ENCODE results near the gene DRG2. TPM values are rescaled to one million over a fixed set of nuclear protein-coding genes. Genes with fewer than 3 reads are reported as not detected.

Gene DRG2
- total RNA-seq, 1 donor from 2014 or later: 38.3 TPM

- DNase-seq (ENCODE audit: low spot score): no peak
- no peaks in the 10 kb centered on the region for H3K9me3 Mint-ChIP-seq (ENCODE audit: unreplicated experiment)
- peak overlapping the region; percentile 60 for H3K4me3 Mint-ChIP-seq (ENCODE audit: unreplicated experiment)
- TF ChIP-seq CTCF (IDR thresholded peaks at IDR 0.05; ENCODE audit: unreplicated experiment): no peak
- H3K27me3 Mint-ChIP-seq (ENCODE audit: unreplicated experiment): no peaks in the 10 kb centered on the region
- H3K4me1 Mint-ChIP-seq (ENCODE audit: unreplicated experiment): peaks cover 4% of the 10 kb centered on the region
- peaks cover 27% of the 10 kb centered on the region for H3K36me3 Mint-ChIP-seq (ENCODE audit: low read depth, unreplicated experiment)
- H3K27ac Mint-ChIP-seq (ENCODE audit: unreplicated experiment): no peak overlapping the region
These were observed 6.1 kb downstream of the DRG2 start for GRCh38 chr17:18093616-18094408.

GRCh38 chr17:18094409-18094807 lies 6.7 kb downstream of the DRG2 start:
- Mint-ChIP-seq H3K36me3 (ENCODE audit: low read depth, unreplicated experiment) (peaks cover 30% of the 10 kb centered on the region), H3K4me1 (ENCODE audit: unreplicated experiment) (peaks cover 3% of the 10 kb centered on the region), H3K27ac (ENCODE audit: unreplicated experiment) (no peak overlapping the region), H3K27me3 (ENCODE audit: unreplicated experiment) (no peaks in the 10 kb centered on the region), H3K4me3 (ENCODE audit: unreplicated experiment) (peak overlapping the region; percentile 60), H3K9me3 (ENCODE audit: unreplicated experiment) (no peaks in the 10 kb centered on the region)
- DNase-seq (ENCODE audit: low spot score): no peak
- no peak for TF ChIP-seq CTCF (IDR thresholded peaks at IDR 0.05; ENCODE audit: unreplicated experiment)

- Mint-ChIP-seq H3K9me3 (ENCODE audit: unreplicated experiment) (no peaks in the 10 kb centered on the region), H3K4me3 (ENCODE audit: unreplicated experiment) (no peak overlapping the region), H3K36me3 (ENCODE audit: low read depth, unreplicated experiment) (peaks cover 24% of the 10 kb centered on the region), H3K27ac (ENCODE audit: unreplicated experiment) (no peak overlapping the region), H3K4me1 (ENCODE audit: unreplicated experiment) (no peaks in the 10 kb centered on the region), H3K27me3 (ENCODE audit: unreplicated experiment) (peaks cover 3% of the 10 kb centered on the region)
- DNase-seq (ENCODE audit: low spot score): no peak
- TF ChIP-seq CTCF (IDR thresholded peaks at IDR 0.05; ENCODE audit: unreplicated experiment): no peak
These were observed 11.8 kb downstream of the DRG2 start for GRCh38 chr17:18099516-18099915.

GRCh38 chr17:18100616-18101015 lies 12.9 kb downstream of the DRG2 start:
- no peaks in the 10 kb centered on the region for H3K4me1 Mint-ChIP-seq (ENCODE audit: unreplicated experiment)
- peaks cover 3% of the 10 kb centered on the region for H3K27me3 Mint-ChIP-seq (ENCODE audit: unreplicated experiment)
- no peak for TF ChIP-seq CTCF (IDR thresholded peaks at IDR 0.05; ENCODE audit: unreplicated experiment)
- no peaks in the 10 kb centered on the region for H3K9me3 Mint-ChIP-seq (ENCODE audit: unreplicated experiment)
- no peak overlapping the region for H3K27ac Mint-ChIP-seq (ENCODE audit: unreplicated experiment)
- H3K4me3 Mint-ChIP-seq (ENCODE audit: unreplicated experiment): no peak overlapping the region
- no peak for DNase-seq (ENCODE audit: low spot score)
- peaks cover 24% of the 10 kb centered on the region for H3K36me3 Mint-ChIP-seq (ENCODE audit: low read depth, unreplicated experiment)

GRCh38 chr17:18101828-18102227 lies 14.1 kb downstream of the DRG2 start:
- no peak for DNase-seq (ENCODE audit: low spot score)
- H3K4me1 Mint-ChIP-seq (ENCODE audit: unreplicated experiment): no peaks in the 10 kb centered on the region
- no peak overlapping the region for H3K27ac Mint-ChIP-seq (ENCODE audit: unreplicated experiment)
- peaks cover 4% of the 10 kb centered on the region for H3K27me3 Mint-ChIP-seq (ENCODE audit: unreplicated experiment)
- H3K9me3 Mint-ChIP-seq (ENCODE audit: unreplicated experiment): no peaks in the 10 kb centered on the region
- H3K4me3 Mint-ChIP-seq (ENCODE audit: unreplicated experiment): no peak overlapping the region
- H3K36me3 Mint-ChIP-seq (ENCODE audit: low read depth, unreplicated experiment): peaks cover 13% of the 10 kb centered on the region
- no peak for TF ChIP-seq CTCF (IDR thresholded peaks at IDR 0.05; ENCODE audit: unreplicated experiment)

Measured in endothelial cell (in vitro differentiated cells).